ENCODE results near the gene MPHOSPH10.

DNA sequence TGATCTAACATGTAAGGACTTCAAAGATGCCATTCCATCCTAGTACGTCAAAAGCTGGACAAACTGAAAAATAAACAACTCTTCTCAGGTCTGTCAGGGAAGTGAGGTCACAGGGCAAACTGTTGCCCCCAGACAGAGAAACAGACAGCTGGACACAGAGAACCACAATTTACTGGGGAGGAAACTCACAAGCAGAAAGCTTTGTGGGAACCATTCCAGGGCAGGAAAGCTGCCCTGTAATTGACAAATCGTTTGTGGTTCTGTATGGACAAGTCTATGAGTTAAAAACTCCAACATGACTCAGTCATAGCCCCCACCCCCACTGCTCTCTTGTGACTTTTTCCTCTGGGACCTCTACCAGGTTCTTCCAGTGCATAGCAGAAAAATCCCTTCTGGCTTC lies 28.8 kb upstream of the MPHOSPH10 start:
- no peak for TF ChIP-seq ZFP3 (CRISPR knock-in tag; IDR thresholded peaks at IDR 0.05)
- TF ChIP-seq TCF4 (CRISPR knock-in tag; IDR thresholded peaks at IDR 0.05; ENCODE audit: borderline replicate concordance) = no peak
- no peak for TF ChIP-seq ESRRG (CRISPR knock-in tag; IDR thresholded peaks at IDR 0.05)
- TF ChIP-seq CSDC2 (CRISPR knock-in tag; IDR thresholded peaks at IDR 0.05) = no peak
- TF ChIP-seq ARNTL (CRISPR knock-in tag; IDR thresholded peaks at IDR 0.05; ENCODE audit: borderline replicate concordance, low read depth) = no peak
- TF ChIP-seq SNAI2 (CRISPR knock-in tag; IDR thresholded peaks at IDR 0.05) = no peak
- no peak for TF ChIP-seq ZNF565 (CRISPR knock-in tag; conservative IDR thresholded peaks at IDR 0.05; ENCODE audit: low read depth)
- no peak for TF ChIP-seq BACH2 (CRISPR knock-in tag; IDR thresholded peaks at IDR 0.05; ENCODE audit: borderline replicate concordance)
- TF ChIP-seq, protein P1, sequence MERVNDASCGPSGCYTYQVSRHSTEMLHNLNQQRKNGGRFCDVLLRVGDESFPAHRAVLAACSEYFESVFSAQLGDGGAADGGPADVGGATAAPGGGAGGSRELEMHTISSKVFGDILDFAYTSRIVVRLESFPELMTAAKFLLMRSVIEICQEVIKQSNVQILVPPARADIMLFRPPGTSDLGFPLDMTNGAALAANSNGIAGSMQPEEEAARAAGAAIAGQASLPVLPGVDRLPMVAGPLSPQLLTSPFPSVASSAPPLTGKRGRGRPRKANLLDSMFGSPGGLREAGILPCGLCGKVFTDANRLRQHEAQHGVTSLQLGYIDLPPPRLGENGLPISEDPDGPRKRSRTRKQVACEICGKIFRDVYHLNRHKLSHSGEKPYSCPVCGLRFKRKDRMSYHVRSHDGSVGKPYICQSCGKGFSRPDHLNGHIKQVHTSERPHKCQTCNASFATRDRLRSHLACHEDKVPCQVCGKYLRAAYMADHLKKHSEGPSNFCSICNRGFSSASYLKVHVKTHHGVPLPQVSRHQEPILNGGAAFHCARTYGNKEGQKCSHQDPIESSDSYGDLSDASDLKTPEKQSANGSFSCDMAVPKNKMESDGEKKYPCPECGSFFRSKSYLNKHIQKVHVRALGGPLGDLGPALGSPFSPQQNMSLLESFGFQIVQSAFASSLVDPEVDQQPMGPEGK (CRISPR knock-in tag; IDR thresholded peaks at IDR 0.05; ENCODE audit: borderline replicate concordance) = peak; percentile 22; the same call in 1 of the 2 replicates
- no peak for TF ChIP-seq RARB (CRISPR knock-in tag; IDR thresholded peaks at IDR 0.05)
